Cerebellar nuclear complex (tissue), 1 donor: ENCODE results near the gene FAM169A.
"Not testable (repeated sequence)": the region's sequence is repeated elsewhere in the genome, so short reads cannot be mapped to it uniquely, and the experiment has no call there.

ENCODE experiments used
- DNase-seq, 2 experiments: peaks; one replicate each; lab custom pipeline; 2025; lab: John Stamatoyannopoulos, UW

FAM169A gene

DNA sequence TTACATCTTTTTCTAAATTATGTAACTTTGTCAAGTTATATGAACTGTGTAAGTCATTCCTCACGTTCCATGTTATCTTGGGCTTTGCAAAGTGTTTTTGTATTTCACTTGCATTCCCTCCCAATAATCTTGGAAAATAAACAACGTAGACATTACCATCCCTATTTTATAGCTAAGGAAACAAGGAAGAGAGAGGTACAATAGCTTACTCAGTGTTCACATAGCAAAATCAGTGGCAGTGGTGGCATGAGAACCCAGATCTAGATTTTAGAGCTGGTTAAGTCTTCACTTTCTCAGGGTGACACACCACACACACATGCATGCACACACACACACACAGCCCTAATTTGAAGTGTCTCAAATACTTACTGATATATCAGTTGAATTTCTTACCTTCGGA lies 65.0 kb downstream of the FAM169A start:
- DNase-seq, result no peak

GRCh38 chr5:74798977-74799911 lies 66.9 kb downstream of the FAM169A start:
- DNase-seq, result no peak

DNA sequence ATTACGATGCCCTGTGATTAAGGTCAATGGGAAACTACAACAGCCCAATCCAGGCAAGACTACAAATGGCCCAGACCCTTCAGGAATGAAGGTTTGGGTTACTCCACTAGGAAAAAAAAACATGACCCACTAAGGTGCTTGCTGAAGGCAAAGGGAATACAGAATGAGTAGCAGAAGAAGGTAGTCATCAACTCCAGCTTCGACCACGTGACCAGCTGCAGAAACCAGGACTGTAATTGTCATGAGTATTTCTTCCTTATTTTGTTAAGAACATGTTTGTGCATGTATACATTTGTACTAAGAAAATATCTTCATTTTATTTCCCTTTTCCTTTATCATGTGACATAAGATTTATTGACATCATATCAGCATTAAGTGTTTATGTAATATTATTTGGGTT lies 74.5 kb downstream of the FAM169A start:
- not testable (repeated sequence) for DNase-seq

DNA sequence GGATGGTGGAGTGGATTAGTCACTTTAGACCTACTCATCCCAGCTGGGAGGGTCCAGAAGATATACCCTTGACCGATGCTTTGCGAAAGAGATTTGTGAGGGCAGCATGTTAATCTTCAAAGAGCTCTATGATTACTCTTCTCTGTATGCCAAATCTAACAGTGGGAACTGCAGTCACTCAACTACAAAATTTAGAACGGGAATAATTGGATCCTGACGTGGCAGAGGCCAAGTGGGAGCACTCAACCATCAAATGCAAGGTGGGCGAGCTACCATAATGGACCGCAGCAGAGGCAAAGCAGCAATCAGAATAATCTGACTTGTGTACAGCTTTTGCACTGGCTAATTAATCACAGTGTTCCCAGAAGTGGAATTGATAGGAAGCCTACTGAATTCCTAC lies 78.8 kb downstream of the FAM169A start:
- no peak for DNase-seq

- no peak for DNase-seq
Measured at GRCh38 chr5:74786851-74787250, 79.3 kb downstream of the FAM169A start.

DNA sequence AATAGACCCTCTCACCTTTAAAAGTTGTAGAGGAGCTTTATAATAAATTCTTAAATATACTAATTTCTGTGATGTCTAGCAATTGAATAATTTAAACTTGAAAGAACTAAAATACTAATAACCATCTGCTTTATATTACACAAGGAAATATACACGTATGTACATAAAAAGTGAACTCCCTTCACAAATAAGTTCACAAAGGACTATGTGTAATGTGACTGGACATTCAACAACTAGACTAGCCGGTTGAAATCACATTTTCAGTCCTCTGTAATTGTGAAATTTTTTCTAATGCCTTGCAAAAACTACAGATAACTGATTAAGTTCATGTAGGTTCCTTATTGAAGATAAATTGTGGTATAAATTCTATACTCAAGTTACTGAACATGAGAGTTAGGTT lies 87.6 kb downstream of the FAM169A start:
- no peak for DNase-seq

DNA sequence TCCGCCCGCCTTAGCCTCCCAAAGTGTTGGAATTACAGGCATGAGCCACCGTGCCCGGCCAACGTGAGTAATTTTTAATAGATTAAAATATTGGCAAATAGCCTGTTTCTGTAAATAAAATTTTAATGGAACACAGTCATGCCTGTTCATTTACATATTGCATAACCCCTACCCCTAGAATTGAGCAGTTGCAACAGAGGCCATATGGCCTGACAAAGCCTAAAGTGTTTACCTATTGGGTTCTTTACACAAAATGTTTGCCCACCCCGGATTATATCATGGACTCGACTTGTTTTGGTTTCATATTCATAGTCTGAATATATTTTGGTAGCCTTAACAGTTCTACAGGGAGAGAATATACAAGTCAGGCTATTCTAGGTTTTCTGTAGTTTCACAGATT lies 93.8 kb downstream of the FAM169A start:
- no peak for DNase-seq

- DNase-seq, result no peak
Measured at GRCh38 chr5:74767579-74767913, 98.6 kb downstream of the FAM169A start.

- DNase-seq, result peak; percentile 5 to 63
Measured at GRCh38 chr5:74766849-74767578, 99.2 kb downstream of the FAM169A start, which contains the start of the genes GFM2 and NSA2. Gene GFM2, minus strand, starts transcription at chr5:74767117. Its CDS starts 3,375 bp downstream, at chr5:74763742. Gene NSA2, plus strand, starts transcription at chr5:74767249. Its CDS starts 112 bp downstream, at chr5:74767361.

DNA sequence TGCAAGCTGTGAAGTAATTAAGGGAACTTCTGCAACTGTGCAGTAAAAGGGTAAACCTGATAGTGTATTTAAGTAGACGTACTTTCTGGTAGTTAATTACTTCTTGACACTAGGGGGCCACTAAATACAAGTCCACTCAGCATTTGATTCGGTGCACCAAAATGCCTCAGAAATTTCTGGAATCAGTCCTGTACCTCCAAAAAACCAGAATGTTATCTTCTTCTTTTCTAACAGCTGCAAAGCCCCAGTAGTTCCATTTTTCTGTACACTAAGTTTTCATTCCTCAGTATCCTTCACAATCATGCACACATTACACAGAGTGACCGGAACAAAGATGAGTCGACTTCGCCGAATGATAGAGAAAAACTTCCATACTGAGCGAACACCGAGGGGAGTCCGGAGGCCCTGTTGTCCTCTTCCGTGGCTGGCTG lies 99.8 kb downstream of the FAM169A start:
- DNase-seq, result no peak

DNA sequence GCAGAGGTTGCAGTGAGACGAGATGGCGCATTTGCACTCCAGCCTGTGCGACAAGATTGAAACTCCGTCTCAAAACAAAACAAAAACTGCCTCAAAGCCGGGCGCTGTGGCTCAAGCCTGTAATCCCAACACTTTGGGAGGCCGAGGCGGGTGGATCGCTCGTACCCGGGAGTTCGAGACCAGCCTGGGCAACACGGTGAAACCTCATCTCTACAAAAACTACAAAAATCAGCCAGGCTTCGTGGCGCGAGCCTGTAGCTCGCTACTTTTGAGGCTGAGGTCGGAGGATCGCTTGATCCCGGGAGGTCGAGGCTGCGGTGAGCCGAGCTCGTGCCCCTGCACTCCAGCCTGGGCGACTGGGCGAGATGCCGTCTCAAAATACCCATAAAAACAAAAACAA lies 100.3 kb downstream of the FAM169A start:
- no peak for DNase-seq

DNA sequence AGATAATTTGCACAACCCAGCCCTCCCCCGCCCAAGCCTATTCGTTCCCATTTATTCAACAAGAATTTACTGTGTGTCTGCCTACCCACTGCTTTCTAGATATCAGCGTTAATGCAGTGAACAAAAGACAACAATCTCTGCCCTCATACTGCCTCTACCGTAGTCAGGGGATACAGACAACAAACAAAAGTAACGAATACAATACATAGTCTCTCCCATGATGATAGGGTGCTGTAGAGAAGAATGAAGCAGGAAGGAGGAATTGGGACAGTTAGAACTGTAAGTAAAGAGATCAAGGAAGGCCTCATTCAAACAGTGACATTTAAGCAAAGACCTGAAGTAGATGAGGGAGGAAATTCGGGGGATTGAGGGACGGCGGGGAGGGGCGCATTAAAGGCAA lies 101.0 kb downstream of the FAM169A start:
- no peak for DNase-seq

DNA sequence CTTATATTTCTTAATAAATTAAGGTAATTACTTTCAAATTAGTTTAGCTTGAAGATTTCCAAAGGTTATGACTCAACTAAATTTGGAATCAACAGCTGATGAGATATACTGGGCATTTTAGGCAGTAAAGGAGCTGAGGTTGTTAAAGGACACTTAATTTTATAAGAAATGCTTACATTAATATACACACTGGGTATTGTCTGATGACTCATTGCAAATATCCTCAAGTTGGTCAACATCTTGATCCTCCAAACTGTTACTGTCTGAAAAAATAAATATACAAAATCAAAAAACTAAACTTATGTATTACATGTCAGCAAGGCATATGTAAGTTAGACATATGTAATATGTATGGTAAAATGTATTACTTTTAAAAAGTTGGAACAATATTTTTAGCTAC lies 102.7 kb downstream of the FAM169A start:
- no peak for DNase-seq

- DNase-seq, result no peak
Measured at GRCh38 chr5:74762599-74762998, 103.6 kb downstream of the FAM169A start.

GRCh38 chr5:74761241-74761640 lies 104.9 kb downstream of the FAM169A start:
- no peak for DNase-seq

- DNase-seq, result not testable (repeated sequence)
Measured at GRCh38 chr5:74748742-74749141, 117.4 kb downstream of the FAM169A start.

DNA sequence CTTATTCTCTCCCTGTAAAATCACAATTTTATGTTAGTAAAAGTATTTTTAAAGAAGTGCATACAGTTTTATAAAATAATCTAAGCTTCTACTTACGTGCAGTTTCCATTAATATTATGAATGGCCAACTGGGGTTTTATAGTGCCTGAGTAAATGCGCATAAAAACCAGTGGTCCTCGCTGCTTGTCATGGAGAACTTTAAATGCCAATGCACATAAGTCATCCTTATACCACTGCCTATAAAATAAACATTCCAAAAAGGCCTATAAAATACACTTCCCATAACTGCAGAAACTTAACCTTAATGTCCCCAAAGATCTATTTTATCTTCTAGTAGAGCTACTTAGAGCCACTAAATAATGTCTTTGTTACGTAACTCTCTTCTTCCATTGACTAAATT lies 127.8 kb downstream of the FAM169A start:
- no peak for DNase-seq

GRCh38 chr5:74736759-74737158 lies 129.4 kb downstream of the FAM169A start:
- no peak for DNase-seq
